HG03060 (cell line): Measurements from ENCODE around the gene GNG13.

Experiments used
- ATAC-seq: cut with Tn5 transposase; IDR thresholded peaks from one replicate; pipeline ENCODE4 v1.9.1; 2021; ENCODE audit warnings: low read depth, moderate number of reproducible peaks; ENCODE audit not compliant: unreplicated experiment

Gene GNG13

GRCh38 chr16:795580-796229, 4.8 kb downstream of the GNG13 start:
- ATAC-seq = no peak

GRCh38 chr16:794853-795466, 5.6 kb downstream of the GNG13 start:
- ATAC-seq = no peak

- no peak for ATAC-seq
These were observed 6.3 kb downstream of the GNG13 start for GRCh38 chr16:794091-794822.

GRCh38 chr16:793414-793813, 7.1 kb downstream of the GNG13 start:
- ATAC-seq = no peak

- ATAC-seq = no peak
These were observed 8.1 kb downstream of the GNG13 start for GRCh38 chr16:792221-792995.

DNA sequence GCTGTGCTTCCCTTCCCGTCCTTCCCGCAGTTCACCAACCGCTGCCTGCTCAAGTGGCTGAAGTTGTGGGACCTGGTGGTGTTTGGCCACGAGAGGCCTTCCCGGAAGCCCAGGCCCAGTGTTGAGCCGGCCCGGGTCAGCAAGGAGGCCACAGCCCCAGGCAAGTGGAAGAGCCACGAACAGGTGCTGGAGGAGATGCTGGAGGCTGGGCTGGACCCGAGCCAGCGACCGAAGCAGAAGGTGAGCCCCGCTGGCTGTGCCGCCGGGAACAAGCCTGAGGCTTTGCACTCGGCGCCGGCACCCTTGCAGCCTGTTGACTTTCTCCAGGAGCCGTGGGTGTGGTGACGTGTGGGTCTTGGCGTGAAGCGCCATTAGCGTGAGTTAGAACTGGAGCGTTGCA, 9.4 kb downstream of the GNG13 start:
- ATAC-seq = no peak

DNA sequence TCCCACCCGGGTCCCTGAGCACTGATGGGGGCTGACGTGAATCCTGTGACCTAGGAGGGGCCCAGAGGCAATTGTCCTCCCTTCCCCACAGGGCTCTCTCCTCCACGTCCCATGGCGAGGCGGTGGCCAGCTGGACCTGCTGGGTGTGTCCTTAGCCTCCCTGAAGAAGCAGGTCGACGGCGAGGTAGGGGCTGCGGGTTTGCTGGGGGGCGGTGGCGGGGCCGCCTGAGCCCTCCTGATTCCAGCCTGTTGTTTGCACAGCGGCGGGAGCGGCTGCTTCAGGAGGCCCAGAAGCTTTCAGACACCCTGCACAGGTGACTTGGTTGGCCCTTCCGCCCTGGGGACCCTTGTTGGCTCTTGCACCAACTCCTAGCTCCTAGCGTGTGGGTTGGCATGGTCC, 10.4 kb downstream of the GNG13 start:
- no peak for ATAC-seq

DNA sequence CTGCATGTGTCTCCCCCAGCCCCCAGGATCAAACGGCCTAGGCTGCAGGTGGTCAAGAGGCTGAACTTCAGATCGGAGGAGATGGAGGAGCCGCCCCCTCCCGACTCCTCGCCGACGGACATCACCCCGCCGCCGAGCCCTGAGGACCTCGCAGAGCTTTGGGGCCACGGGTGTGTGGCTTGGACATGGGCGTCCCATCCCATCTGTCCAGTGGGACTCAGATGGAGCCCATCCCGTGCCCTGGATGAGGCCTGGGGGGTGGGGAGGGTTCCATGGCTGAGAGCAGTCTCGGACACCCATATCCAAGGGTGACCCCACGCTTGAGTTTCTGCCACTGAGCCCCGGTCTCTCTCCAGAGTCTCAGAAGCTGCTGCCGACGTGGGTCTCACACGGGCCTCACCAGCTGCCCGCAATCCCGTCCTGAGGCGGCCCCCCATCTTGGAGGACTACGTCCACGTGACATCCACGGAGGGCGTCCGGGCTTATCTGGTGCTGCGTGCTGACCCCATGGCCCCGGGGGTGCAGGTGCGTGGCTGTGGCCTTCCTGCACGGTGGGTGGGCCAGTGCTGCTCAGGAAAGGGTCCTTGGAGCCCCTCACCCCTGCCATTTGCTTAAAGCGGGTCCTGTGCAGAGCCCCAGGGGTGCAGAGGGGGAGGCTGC, 11.2 kb downstream of the GNG13 start:
- ATAC-seq = no peak

DNA sequence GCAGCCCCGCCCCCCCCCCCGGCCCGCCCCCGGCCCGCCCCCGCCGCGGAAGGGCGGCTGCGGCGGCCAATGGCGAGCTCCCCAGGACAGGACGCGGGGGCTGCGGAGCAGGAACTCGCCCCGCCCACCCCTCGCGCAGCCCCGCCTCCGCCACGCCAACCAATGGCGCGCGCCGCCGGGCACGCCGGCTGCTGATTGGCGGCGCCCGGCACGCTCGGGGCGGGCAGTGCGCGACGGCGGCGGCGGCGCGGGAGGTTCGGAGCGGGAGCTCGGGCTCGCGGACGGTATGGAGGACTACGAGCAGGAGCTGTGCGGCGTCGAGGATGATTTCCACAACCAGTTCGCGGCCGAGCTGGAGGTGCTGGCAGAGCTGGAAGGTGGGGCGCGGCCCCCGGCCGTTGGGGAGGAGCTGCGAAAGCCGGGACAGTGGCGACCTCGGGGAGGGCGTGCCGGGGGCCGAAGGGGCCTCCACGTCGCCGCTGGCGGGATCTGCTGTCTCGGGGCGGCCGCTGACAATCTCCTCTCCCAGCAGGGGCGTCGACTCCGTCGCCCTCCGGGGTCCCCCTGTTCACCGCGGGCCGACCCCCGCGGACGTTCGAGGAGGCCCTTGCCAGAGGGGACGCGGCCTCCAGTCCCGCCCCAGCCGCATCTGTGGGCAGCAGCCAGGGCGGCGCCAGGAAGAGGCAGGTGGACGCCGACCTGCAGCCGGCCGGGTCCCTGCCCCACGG, 12.0 kb downstream of the GNG13 start, which contains the start of gene CHTF18:
Gene CHTF18 (plus strand): TSS at position 222 of the 728 bp plus-strand sequence. CDS start 65 bp downstream, at position 287.
- no peak for ATAC-seq

GRCh38 chr16:787978-788398, 12.5 kb downstream of the GNG13 start, which contains the start of gene RPUSD1:
TSS of gene RPUSD1 (minus strand) at chr16:788381. CDS start at chr16:787737, 644 bp downstream.
- no peak for ATAC-seq

DNA sequence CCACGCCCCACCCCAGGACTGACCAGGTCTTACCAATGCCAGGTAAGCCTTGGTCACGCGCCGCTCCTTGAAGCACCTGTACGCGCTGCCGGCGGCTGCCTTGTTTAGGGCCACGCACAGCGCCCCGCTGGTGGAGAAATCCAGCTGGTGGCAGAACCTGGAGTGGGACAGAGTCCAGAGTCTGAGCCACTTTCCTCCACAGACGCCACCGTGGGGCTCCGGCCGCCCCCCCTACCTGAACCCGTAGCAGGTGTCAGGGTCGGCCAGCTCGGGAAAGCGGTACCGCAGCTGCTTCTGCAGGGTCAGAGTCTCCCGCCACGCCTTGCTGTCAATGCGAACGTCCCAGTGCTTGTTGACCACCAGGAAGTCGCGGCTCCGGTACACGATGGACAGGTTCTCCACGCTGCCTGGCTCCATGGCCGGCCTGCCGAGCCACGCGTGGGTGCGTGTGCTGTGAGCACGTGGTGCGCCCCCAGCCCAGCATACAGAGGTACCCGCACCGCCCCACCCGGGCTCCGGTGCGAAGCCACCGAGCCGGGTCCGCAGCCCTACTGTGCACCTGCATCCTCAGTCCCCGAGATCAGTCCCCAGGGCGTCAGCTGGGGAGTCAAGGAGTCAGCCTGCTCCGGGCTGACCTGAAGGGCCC, 13.1 kb downstream of the GNG13 start:
- ATAC-seq = no peak

DNA sequence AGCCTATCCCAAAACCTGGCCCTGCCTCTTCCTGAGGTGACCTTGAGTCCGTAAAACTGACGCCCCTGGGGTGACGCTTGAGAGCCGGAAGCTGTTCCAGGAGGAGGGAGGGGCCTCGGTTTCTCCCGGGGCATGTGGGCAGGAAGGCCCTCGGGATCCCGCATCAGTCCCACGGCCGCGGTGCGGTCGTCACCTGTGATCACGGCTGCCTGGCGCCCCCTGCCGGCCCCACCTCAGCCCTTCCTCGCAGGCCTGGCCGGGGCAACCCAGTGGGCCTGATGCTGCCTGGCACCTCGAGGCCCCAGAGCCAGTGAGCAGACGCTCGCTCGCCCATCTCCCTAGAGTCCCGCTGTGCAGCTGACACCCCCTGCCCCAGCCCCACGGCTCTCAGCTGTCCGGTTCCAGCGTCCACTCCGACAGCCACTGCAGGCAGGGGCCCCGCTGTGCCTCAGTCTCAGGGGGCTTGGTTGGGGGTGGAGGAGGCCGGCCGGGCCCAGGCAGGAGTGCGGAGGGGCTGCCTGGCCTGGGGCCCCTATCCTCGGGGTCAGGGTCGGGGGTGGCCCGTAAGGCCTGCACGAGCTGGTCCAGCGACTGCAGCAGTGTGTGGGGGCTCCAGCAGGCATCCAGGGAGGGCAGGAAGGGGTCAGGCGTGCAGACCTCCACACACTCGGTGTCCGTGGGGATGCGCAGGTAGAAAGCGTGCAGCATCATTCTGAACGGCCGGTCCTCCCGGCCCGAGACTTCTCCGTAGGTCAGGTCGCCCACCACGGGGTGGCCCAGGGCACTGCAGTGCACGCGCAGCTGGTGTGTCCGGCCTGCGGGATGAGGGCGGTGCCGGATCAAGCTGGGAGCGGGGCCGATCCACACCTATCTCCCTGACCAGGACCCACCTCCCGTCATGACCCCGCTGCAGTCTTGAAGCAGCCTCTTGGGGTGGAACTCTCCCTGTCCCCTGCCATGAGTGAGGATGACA, 14.7 kb downstream of the GNG13 start:
- ATAC-seq = no peak

DNA sequence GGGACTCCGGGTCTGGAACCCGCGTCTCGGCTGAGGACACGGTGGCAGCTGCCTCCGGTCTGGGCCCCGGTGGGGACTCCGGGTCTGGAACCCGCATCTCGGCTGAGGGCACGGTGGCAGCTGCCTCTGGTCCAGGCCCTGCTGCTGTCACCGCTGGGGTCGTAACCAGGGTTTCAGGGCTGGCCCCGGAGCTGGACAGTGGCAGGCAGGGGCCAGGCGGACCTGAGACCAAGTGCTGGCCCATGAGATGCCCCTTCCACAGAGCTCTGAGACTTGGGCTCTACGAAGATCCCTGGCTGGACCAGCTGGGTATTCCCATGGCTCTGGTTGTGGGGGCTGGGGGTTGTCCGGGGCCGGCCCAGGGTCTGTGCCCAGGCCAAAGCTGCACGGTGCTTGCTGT, 16.1 kb downstream of the GNG13 start:
- ATAC-seq = no peak

DNA sequence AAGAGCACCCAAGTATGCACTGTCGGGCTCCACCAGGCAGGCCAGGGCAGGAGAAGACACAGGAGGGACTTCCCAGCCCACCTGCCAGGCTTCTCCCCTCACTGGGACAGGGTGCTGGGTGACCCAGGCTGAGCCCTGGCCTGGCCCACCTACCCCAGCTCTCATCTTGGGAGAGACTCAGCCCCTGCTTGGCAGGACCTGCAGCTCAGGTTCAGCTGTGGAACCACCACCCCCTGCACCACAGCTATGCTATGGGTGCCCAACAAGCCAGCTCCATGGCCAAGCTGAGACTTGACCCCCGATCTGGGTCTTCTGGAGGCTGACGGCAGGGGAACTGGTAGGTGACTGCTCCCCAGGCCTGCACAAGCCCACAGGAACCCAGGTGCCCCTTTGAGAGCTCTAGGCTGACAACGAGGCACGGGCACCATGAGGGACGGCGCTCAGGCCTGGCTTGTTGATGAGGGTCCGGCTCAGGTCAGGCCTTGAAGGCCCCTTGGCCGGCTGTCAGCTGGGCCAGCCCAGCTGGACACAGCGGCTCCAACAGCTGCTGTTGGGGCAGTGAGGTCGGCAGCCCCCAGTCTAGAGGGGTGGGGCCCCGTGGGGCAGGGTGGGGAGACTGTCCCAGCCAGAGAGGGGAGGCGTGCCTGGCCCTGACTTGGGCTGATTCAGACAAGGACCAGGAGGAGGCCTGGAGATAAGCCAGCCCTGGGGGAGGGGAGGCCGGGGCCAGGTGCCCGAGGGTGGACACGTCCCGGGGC, 17.0 kb downstream of the GNG13 start:
- ATAC-seq = no peak

- no peak for ATAC-seq
These were observed 17.6 kb downstream of the GNG13 start for GRCh38 chr16:782766-783403.

DNA sequence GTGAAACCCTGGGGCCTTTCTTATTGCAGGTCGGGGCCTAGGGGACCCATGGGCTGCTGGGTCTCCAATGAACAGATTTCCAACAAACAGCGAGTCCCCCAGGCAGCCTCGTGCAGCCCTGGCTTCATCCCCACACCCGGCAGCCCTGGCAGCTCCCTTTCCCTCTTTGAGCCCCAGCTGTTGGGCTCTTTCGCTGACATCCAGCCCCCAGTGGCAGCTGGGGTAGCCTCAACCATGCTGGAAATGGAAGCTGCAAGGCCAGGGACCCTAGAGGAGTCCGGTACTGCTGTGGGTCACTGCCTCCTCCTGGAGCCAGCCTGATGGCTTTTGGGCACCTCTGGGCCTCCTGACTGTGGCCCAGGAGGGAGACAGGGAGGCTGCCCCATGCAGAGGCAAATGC, 18.3 kb downstream of the GNG13 start:
- no peak for ATAC-seq
